K562 (cell line): ENCODE results near the gene UPK3BL1. TPM values are rescaled to one million over a fixed set of nuclear protein-coding genes. Genes with fewer than 3 reads are reported as not detected.
"Not testable (repeated sequence)": the region's sequence is repeated elsewhere in the genome, so short reads cannot be mapped to it uniquely, and the experiment has no call there.

Experiments used
- ATAC-seq: fragments of 200-7000 bp; cut with Tn5 transposase; 3 replicates; pipeline ENCODE4 v1.9.1; 2020; ENCODE audit warnings: moderate library complexity
- BruUV-seq: library from RNA; stranded (reverse); fragments of 400-500 nt; replicated peaks from 2 replicates; lab custom pipeline; 2021; lab: Mats Ljungman, UMichigan
- CTCF ChIA-PET: fragments of 300-600 bp; formaldehyde crosslinking; extraction: SDS; loops from one replicate; lab custom pipeline; 2021; ENCODE audit warnings: low intra/inter-chr PET ratio; lab: Yijun Ruan, JAX
- POLR2A ChIA-PET: fragments of 300-600, 350-650 bp; sonication (Branson Sonifier 250); formaldehyde crosslinking; extraction: SDS; loops from one replicate; lab custom pipeline; 2021; ENCODE audit warnings: antibody characterized with exemption, inconsistent platforms; lab: Yijun Ruan, JAX
- DNase-seq, 4 experiments: peaks; one replicate each; pipeline versions ENCODE4 v3.0.0 to v3.0.0-alpha.2; 2011 to 2018; ENCODE audit warnings: low spot score in 3 of 4, mixed read lengths in 3 of 4; ENCODE audit errors: extremely low read depth in 1 of 4
- FAIRE-seq: peaks from 2 replicates; lab custom pipeline; 2011; peaks lifted over from hg19 to GRCh38; lab: Jason Lieb, UNC
- H2AFZ ChIP-seq: 2 replicates; pipeline ENCODE4 v1.6.0; 2011; ENCODE audit warnings: low read depth, low read length, control low read depth, inconsistent platforms
- H3K27ac ChIP-seq: fragments of 200-600 bp; 3 replicates; pipeline ENCODE4 v1.8.0; 2011; ENCODE audit warnings: low read depth, mild to moderate bottlenecking, control low read depth, inconsistent platforms, low read length, moderate library complexity, mixed read lengths; ENCODE audit errors: extremely low read depth
- H3K27me3 ChIP-seq, 2 experiments: fragments of 300-600 bp in 1 of 2; 2 replicates in 1 of 2; 3 replicates in 1 of 2; pipeline versions ENCODE4 v1.6.0 to v1.8.0; 2011; ENCODE audit warnings: inconsistent platforms in 2 of 2, low read length in 2 of 2, mild to moderate bottlenecking in 1 of 2, mixed read lengths in 1 of 2, moderate library complexity in 1 of 2; ENCODE audit not compliant: control insufficient read depth in 2 of 2, insufficient read depth in 2 of 2
- H3K36me3 ChIP-seq: fragments of 300-600 bp; 3 replicates; pipeline ENCODE4 v1.8.0; 2011; ENCODE audit warnings: mild to moderate bottlenecking, low read length, inconsistent platforms; ENCODE audit not compliant: control insufficient read depth, insufficient read depth
- H3K4me1 ChIP-seq, 2 experiments: fragments of 200-600 bp in 1 of 2; replicated peaks in 1 of 2; 2 replicates in 1 of 2; 3 replicates in 1 of 2; pipeline versions ENCODE4 v1.5.1 to v1.8.0; 2011; ENCODE audit warnings: inconsistent platforms in 2 of 2, low read length in 2 of 2, mild to moderate bottlenecking in 1 of 2, mixed read lengths in 1 of 2, moderate library complexity in 1 of 2; ENCODE audit not compliant: control insufficient read depth in 2 of 2, insufficient read depth in 2 of 2
- H3K4me2 ChIP-seq: 2 replicates; pipeline ENCODE4 v1.6.1; 2011; ENCODE audit warnings: low read length, control low read depth, inconsistent platforms, mixed read lengths; ENCODE audit not compliant: insufficient read depth
- H3K4me3 ChIP-seq: fragments of 200-600 bp; sonication (generic), shearing (Covaris generic); 2 replicates; pipeline ENCODE4 v1.5.1; 2016; ENCODE audit warnings: control low read depth, inconsistent platforms
- H3K79me2 ChIP-seq: fragments of 200-600 bp; 3 replicates; pipeline ENCODE4 v1.8.0; 2011; ENCODE audit warnings: low read length, inconsistent platforms; ENCODE audit not compliant: control insufficient read depth, insufficient read depth
- H3K9ac ChIP-seq, 2 experiments: 2 replicates each; pipeline versions ENCODE4 v1.6.0 to v1.6.1; 2011; ENCODE audit warnings: low read depth in 2 of 2, low read length in 2 of 2, control low read depth in 1 of 2, inconsistent platforms in 1 of 2, mild to moderate bottlenecking in 1 of 2, mixed read lengths in 1 of 2; ENCODE audit not compliant: insufficient read depth in 1 of 2
- H3K9me1 ChIP-seq: one replicate; pipeline ENCODE4 v1.6.0; 2011; ENCODE audit warnings: inconsistent platforms, mild to moderate bottlenecking, low read length, moderate library complexity; ENCODE audit not compliant: control insufficient read depth, insufficient read depth
- H3K9me3 ChIP-seq: replicated peaks from 2 replicates; pipeline ENCODE4 v1.5.1; 2011; ENCODE audit warnings: low read depth, low read length, inconsistent platforms; ENCODE audit not compliant: control insufficient read depth, insufficient read depth
- H4K20me1 ChIP-seq: replicated peaks from 2 replicates; pipeline ENCODE4 v1.6.1; 2011; ENCODE audit warnings: low read length, inconsistent platforms, mixed read lengths; ENCODE audit not compliant: control insufficient read depth, insufficient read depth
- WGBS: fragments of 100-300 bp; shearing (Covaris generic); methylation state at CpG from one replicate; pipeline ENCODE4 v1.1.6; 2016; ENCODE audit warnings: low coverage, mixed read lengths; ENCODE audit not compliant: insufficient coverage; ENCODE audit errors: missing lambda C conversion rate; 5-methylcytosine and 5-hydroxymethylcytosine counted together
- in situ Hi-C: fragments of 300-500 bp; cut with MboI; formaldehyde crosslinking; loops from 4 replicates; pipeline ENCODE4 v1.15.0; 2018; ENCODE audit warnings: inconsistent platforms, mixed read lengths
- intact Hi-C: fragments of 100-400 bp; cut with micrococcal nuclease; formaldehyde crosslinking; loops from 2 replicates; pipeline ENCODE4 v1.14.2; 2022
- polyA plus RNA-seq, 8 experiments: library from polyadenylated mRNA; depleted of rRNA in 4 of 8; stranded (reverse) in 5 of 8; unstranded in 3 of 8; fragments of >200 nt; fragmentation: Nextera tagmentation in 2 of 8; fragmentation: Illumina TruSeq in 1 of 8; extraction: Ambion mirVana in 2 of 8; extraction: Trizol in 1 of 8; gene quantifications; 2 replicates each; pipeline versions ENCODE4 v1.2.1 to v1.2.3, GENCODE V29; 2011 to 2014; ENCODE audit warnings: inconsistent platforms in 1 of 8, missing spikeins in 1 of 8
- total RNA-seq, 7 experiments: library from RNA; depleted of rRNA in 6 of 7; stranded (reverse); fragments of >200 nt in 6 of 7; fragmentation: Illumina TruSeq in 2 of 7; extraction: Trizol in 2 of 7; gene quantifications; 2 replicates each; pipeline versions ENCODE4 v1.2.1 to v1.2.3, GENCODE V29; 2011 to 2021; ENCODE audit warnings: low replicate concordance in 1 of 7

Gene UPK3BL1
- total and polyA plus RNA-seq, 9 of the 15 experiments (the other 6 are each of a cell fraction or from before 2014, with no cell fraction given), result 3.9 to 36.3 (median 15.6) TPM

- BruUV-seq, H3K36me3 ChIP-seq, H2AFZ ChIP-seq, H3K27ac ChIP-seq, ATAC-seq, H3K9ac ChIP-seq, H3K9me3 ChIP-seq, H3K4me1 ChIP-seq, CTCF ChIA-PET, in situ Hi-C loops, H3K4me2 ChIP-seq, H3K27me3 ChIP-seq, intact Hi-C loops, POLR2A ChIA-PET, H4K20me1 ChIP-seq, H3K79me2 ChIP-seq, DNase-seq, H3K9me1 ChIP-seq, FAIRE-seq, H3K4me3 ChIP-seq: not testable (repeated sequence)
- WGBS, result 82% methylated on average over 2 of the region's 6 CpGs
Measured at GRCh38 chr7:102634299-102634698, 8.3 kb downstream of the UPK3BL1 start.

GRCh38 chr7:102630622-102631021, 12.0 kb downstream of the UPK3BL1 start:
- FAIRE-seq, intact Hi-C loops, H3K27me3 ChIP-seq, H2AFZ ChIP-seq, CTCF ChIA-PET, H3K36me3 ChIP-seq, ATAC-seq, H4K20me1 ChIP-seq, in situ Hi-C loops, H3K27ac ChIP-seq, H3K9ac ChIP-seq, H3K9me1 ChIP-seq, H3K9me3 ChIP-seq, POLR2A ChIA-PET, H3K4me3 ChIP-seq, H3K79me2 ChIP-seq, DNase-seq, H3K4me1 ChIP-seq, BruUV-seq, H3K4me2 ChIP-seq: not testable (repeated sequence)
- WGBS, result 73% methylated on average over 3 of the region's 9 CpGs

- H3K36me3 ChIP-seq, H3K4me2 ChIP-seq, in situ Hi-C loops, BruUV-seq, H3K4me3 ChIP-seq, POLR2A ChIA-PET, CTCF ChIA-PET, H3K79me2 ChIP-seq, H3K9me1 ChIP-seq, H3K9ac ChIP-seq, DNase-seq, H3K27me3 ChIP-seq, FAIRE-seq, H3K27ac ChIP-seq, H3K9me3 ChIP-seq, H4K20me1 ChIP-seq, H3K4me1 ChIP-seq, intact Hi-C loops, H2AFZ ChIP-seq: not testable (repeated sequence)
- no CpG with 5 or more reads among the region's 8 CpGs for WGBS
- ATAC-seq, result peak; percentile 65
Measured at GRCh38 chr7:102627271-102627904, 15.2 kb downstream of the UPK3BL1 start.

- 29% methylated on average over 3 of the region's 8 CpGs for WGBS
- H3K27me3 ChIP-seq, H3K79me2 ChIP-seq, H3K4me3 ChIP-seq, H3K4me2 ChIP-seq, H3K36me3 ChIP-seq, H4K20me1 ChIP-seq, FAIRE-seq, H3K9ac ChIP-seq, H3K27ac ChIP-seq, POLR2A ChIA-PET, H3K4me1 ChIP-seq, BruUV-seq, intact Hi-C loops, H2AFZ ChIP-seq, CTCF ChIA-PET, H3K9me1 ChIP-seq, ATAC-seq, H3K9me3 ChIP-seq: not testable (repeated sequence)
- in situ Hi-C loops, result loop anchor here (5.0 kb wide), 1 partner anchor 96 kb away; no protein-coding TSS in a partner anchor
- peak in 1 of 4 experiments; percentile 2 for DNase-seq
Measured at GRCh38 chr7:102618122-102618521, 24.5 kb downstream of the UPK3BL1 start.
